ENCODE data around the gene PPAT.
A peak's percentile ranks its signal among the peaks of the same experiment; 100 is the strongest.

Gene PPAT

GRCh38 chr4:56467284-56468096, 32.1 kb upstream of the PPAT start, which contains the start of gene SRP72:
Gene SRP72 (plus strand): TSS chr4:56467617. CDS start chr4:56467636, 19 bp downstream.
- H3K4me3 ChIP-seq (ENCODE audit: low read depth, low read length): peak within 1 kb of the TSS; percentile 89
- TF ChIP-seq, protein P1, sequence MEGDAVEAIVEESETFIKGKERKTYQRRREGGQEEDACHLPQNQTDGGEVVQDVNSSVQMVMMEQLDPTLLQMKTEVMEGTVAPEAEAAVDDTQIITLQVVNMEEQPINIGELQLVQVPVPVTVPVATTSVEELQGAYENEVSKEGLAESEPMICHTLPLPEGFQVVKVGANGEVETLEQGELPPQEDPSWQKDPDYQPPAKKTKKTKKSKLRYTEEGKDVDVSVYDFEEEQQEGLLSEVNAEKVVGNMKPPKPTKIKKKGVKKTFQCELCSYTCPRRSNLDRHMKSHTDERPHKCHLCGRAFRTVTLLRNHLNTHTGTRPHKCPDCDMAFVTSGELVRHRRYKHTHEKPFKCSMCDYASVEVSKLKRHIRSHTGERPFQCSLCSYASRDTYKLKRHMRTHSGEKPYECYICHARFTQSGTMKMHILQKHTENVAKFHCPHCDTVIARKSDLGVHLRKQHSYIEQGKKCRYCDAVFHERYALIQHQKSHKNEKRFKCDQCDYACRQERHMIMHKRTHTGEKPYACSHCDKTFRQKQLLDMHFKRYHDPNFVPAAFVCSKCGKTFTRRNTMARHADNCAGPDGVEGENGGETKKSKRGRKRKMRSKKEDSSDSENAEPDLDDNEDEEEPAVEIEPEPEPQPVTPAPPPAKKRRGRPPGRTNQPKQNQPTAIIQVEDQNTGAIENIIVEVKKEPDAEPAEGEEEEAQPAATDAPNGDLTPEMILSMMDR (IDR thresholded peaks at IDR 0.05; ENCODE audit: insufficient read depth, low read length, missing control alignments): no peak
- POLR2A ChIA-PET: interaction anchor here (0.6 to 2.3 kb wide), 6 partner anchors 14 to 32 kb away, joined by 3 to 13 read pairs (median 4); partner anchors contain the start of genes PAICS and PPAT
- DNase-seq (ENCODE audit: low read depth, low spot score): peak; percentile 51
- CTCF ChIA-PET: interaction anchor here (0.7 to 1.2 kb wide), 3 partner anchors 9 to 33 kb away, joined by 3 to 5 read pairs (median 3); partner anchors contain the start of gene PAICS

DNA sequence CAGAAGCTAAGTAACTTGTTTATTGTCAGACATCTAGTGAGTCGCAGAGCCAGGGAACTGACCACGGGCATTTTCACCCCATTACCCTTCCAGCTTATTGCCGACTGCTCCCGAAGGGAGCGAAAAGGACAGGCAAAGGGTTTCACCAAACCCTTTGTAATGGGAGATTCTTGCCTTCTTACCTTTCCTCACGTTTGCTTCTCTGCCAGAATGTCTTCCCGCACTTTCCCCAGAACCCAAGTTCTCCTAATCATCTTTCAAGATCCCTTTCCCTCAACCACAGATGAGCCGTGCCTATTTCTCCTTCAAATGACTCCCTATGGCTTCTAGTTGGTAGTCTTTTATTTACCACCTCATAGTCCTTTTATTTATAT, 31.5 kb upstream of the PPAT start:
- TF ChIP-seq, protein P1 (IDR thresholded peaks at IDR 0.05; ENCODE audit: insufficient read depth, low read length, missing control alignments): no peak
- ChIA-PET CTCF (interaction anchor here (1.5 kb wide), 1 partner anchor 31 kb away, joined by 3 read pairs; the partner anchor contains the start of gene PAICS), POLR2A (interaction anchor here (0.8 to 2.3 kb wide), 3 partner anchors 13 to 32 kb away, joined by 3 to 13 read pairs (median 5); partner anchors contain the start of genes PAICS and PPAT)
- DNase-seq (ENCODE audit: low read depth, low spot score): no peak
- H3K4me3 ChIP-seq (ENCODE audit: low read depth, low read length): peak overlapping the region; percentile 89

- peak; percentile 26 for DNase-seq (ENCODE audit: low read depth, low spot score)
- CTCF ChIA-PET: interaction anchor here (0.8 to 1.5 kb wide), 3 partner anchors 30 to 372 kb away, joined by 3 to 4 read pairs (median 3); partner anchors contain the start of gene PAICS
- POLR2A ChIA-PET: interaction anchor here (0.8 to 2.3 kb wide), 4 partner anchors 12 to 79 kb away, joined by 3 to 13 read pairs (median 4); partner anchors contain the start of genes AASDH, PAICS and PPAT
- H3K4me3 ChIP-seq (ENCODE audit: low read depth, low read length): peak overlapping the region; percentile 89
These were observed 30.9 kb upstream of the PPAT start for GRCh38 chr4:56466296-56466761.

DNA sequence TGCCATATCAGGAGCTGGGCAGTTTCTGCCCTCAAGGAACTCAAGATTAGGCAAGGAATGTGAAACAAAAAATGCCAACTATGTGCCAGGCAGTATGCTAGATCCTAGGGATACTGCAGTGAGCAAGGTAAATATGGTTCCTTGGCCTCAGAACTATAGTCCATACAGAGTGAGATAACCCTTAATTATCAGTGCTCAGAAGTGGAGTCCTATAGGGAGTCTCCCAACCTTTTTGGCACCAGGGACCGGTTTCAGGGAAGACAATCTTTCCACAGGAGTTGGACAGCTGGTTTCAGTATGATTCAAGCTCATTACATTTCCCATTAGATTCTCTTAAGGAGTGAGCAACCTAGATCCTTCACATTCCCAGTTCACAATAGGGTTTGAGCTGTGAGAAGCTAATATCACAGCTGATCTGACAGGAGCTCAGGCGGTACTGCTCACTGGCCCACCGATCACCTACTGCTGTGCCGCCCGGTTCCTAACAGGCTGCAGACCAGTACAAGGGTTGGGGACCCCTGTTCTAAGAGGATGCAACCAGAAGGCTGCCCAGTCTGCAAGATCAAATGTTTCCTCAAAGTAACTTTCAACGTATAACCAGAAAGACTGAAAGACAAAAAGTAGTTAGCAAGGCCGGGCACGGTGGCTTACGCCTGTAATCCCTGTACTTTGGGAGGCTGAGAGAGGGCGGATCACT, 30.3 kb upstream of the PPAT start:
- POLR2A ChIA-PET: interaction anchor here (0.8 to 2.3 kb wide), 3 partner anchors 12 to 79 kb away, joined by 3 to 13 read pairs (median 3); partner anchors contain the start of genes AASDH, PAICS and PPAT
- no peak for DNase-seq (ENCODE audit: low read depth, low spot score)
- CTCF ChIA-PET: interaction anchor here (0.8 to 1.5 kb wide), 3 partner anchors 30 to 372 kb away, joined by 3 to 4 read pairs (median 3); partner anchors contain the start of gene PAICS
- TF ChIP-seq, protein P1 (IDR thresholded peaks at IDR 0.05; ENCODE audit: insufficient read depth, low read length, missing control alignments): no peak
- peak overlapping the region; percentile 89 for H3K4me3 ChIP-seq (ENCODE audit: low read depth, low read length)

- DNase-seq (ENCODE audit: low read depth, low spot score): no peak
- no peak overlapping the region for H3K4me3 ChIP-seq (ENCODE audit: low read depth, low read length)
- CTCF ChIA-PET: no interaction called here
- POLR2A ChIA-PET: no interaction called here
- TF ChIP-seq, protein P1 (IDR thresholded peaks at IDR 0.05; ENCODE audit: insufficient read depth, low read length, missing control alignments): no peak
These were observed 29.2 kb upstream of the PPAT start for GRCh38 chr4:56464581-56464980.

- CTCF ChIA-PET: no interaction called here
- DNase-seq (ENCODE audit: low read depth, low spot score): no peak
- POLR2A ChIA-PET: no interaction called here
- H3K4me3 ChIP-seq (ENCODE audit: low read depth, low read length): no peak overlapping the region
- TF ChIP-seq, protein P1 (IDR thresholded peaks at IDR 0.05; ENCODE audit: insufficient read depth, low read length, missing control alignments): no peak
These were observed 28.3 kb upstream of the PPAT start for GRCh38 chr4:56463711-56464110.

Measured in AG04449 (cell line).